Mesodermal cell (in vitro differentiated cells): ENCODE data around the gene SKA2.

Experiments used
- H3K27ac ChIP-seq: 2 replicates; pipeline ENCODE4 v1.7.0; 2013; ENCODE audit warnings: mild to moderate bottlenecking, low read depth, low read length, moderate library complexity; ENCODE audit not compliant: severe bottlenecking
- H3K36me3 ChIP-seq: 2 replicates; pipeline ENCODE4 v1.7.1; 2013; ENCODE audit warnings: mild to moderate bottlenecking, low read length, moderate library complexity; ENCODE audit not compliant: control insufficient read depth, insufficient read depth
- H3K4me1 ChIP-seq: one replicate; pipeline ENCODE4 v1.7.1; 2013; ENCODE audit warnings: mild to moderate bottlenecking, low read length; ENCODE audit not compliant: insufficient read depth, control insufficient read depth, poor library complexity, severe bottlenecking
- H3K4me3 ChIP-seq: 2 replicates; pipeline ENCODE4 v1.7.0; 2013; ENCODE audit warnings: low read length, control low read depth, mild to moderate bottlenecking; ENCODE audit not compliant: insufficient read depth, poor library complexity, severe bottlenecking; ENCODE audit errors: extremely low read depth
- H3K9me3 ChIP-seq: 2 replicates; pipeline ENCODE4 v1.7.1; 2013; ENCODE audit warnings: mild to moderate bottlenecking, low read length, moderate library complexity; ENCODE audit not compliant: control insufficient read depth
- WGBS, 2 experiments: methylation state at CpG; one replicate each; pipeline ENCODE4 v1.1.5; 2013; ENCODE audit warnings: missing lambda C conversion rate in 2 of 2; ENCODE audit not compliant: insufficient coverage in 2 of 2; 5-methylcytosine and 5-hydroxymethylcytosine counted together

SKA2 gene

DNA sequence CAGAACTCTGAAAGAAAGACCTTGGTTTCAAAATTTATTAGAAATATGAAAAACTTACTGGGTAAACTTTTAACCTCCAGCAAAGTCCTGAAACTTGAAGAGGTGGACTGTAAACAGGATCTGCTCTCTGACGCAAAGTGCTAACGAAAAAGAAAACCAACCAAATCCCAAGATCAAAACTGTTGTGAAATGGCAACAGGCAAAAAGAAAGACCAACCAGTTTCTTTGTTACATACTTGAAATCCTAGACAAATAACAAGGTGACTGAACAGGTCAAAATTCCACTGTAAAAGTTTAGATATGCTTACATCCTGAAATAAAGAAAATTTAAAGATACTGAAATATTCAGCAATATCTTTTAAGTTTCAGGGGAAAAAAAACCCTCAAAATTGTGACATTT is 92.5 kb downstream of the SKA2 start:
- H3K4me3 ChIP-seq = no peak overlapping the region
- H3K27ac ChIP-seq = no peak overlapping the region
- H3K9me3 ChIP-seq = no peaks in the 10 kb centered on the region
- H3K4me1 ChIP-seq = no peaks in the 10 kb centered on the region
- H3K36me3 ChIP-seq = peaks cover 42% of the 10 kb centered on the region
- WGBS, 2 experiments = 90% methylated on average over 2 of the region's 2 CpGs; no CpG with 5 or more reads in 1 of the 2 experiments
